Calu3 (cell line): ENCODE results near the gene SIM1. TPM values are rescaled to one million over a fixed set of nuclear protein-coding genes. Genes with fewer than 3 reads are reported as not detected.

Experiments used
- BruUV-seq: library from RNA; stranded (reverse); fragments of 400-500 nt; replicated peaks from 2 replicates; lab custom pipeline; 2021; lab: Mats Ljungman, UMichigan
- CTCF ChIA-PET: fragments of 300-600 bp; sonication (Branson Sonifier 250); formaldehyde crosslinking; loops from one replicate; lab custom pipeline; 2022; ENCODE audit warnings: antibody characterized with exemption; lab: Charles Lee
- DNase-seq: peaks from one replicate; pipeline ENCODE4 v3.0.0; 2022
- H3K27ac Mint-ChIP-seq: one replicate; pipeline ENCODE4 v1.8.0; 2022; ENCODE audit warnings: mixed read lengths; ENCODE audit not compliant: unreplicated experiment
- H3K27me3 Mint-ChIP-seq: one replicate; pipeline ENCODE4 v1.8.0; 2022; ENCODE audit warnings: mixed read lengths; ENCODE audit not compliant: unreplicated experiment
- H3K36me3 Mint-ChIP-seq: one replicate; pipeline ENCODE4 v1.8.0; 2022; ENCODE audit warnings: mild to moderate bottlenecking, moderate library complexity, mixed read lengths; ENCODE audit not compliant: insufficient read depth, unreplicated experiment
- H3K4me1 Mint-ChIP-seq: one replicate; pipeline ENCODE4 v1.8.0; 2022; ENCODE audit warnings: mild to moderate bottlenecking, low read depth, mixed read lengths; ENCODE audit not compliant: unreplicated experiment
- H3K4me3 Mint-ChIP-seq: one replicate; pipeline ENCODE4 v1.8.0; 2022; ENCODE audit warnings: mild to moderate bottlenecking, low read depth, moderate library complexity, mixed read lengths; ENCODE audit not compliant: unreplicated experiment
- H3K9me3 Mint-ChIP-seq: one replicate; pipeline ENCODE4 v1.8.0; 2022; ENCODE audit warnings: low read depth, mixed read lengths; ENCODE audit not compliant: unreplicated experiment
- CTCF ChIP-seq: fragments of 200-600 bp; IDR thresholded peaks from one replicate; pipeline ENCODE4 v1.8.0; 2022; ENCODE audit warnings: antibody characterized with exemption; ENCODE audit not compliant: unreplicated experiment
- intact Hi-C: fragments of 100-400 bp; cut with micrococcal nuclease; formaldehyde crosslinking; loops from one replicate; pipeline ENCODE4 v1.10.0; 2022; ENCODE audit not compliant: unreplicated experiment
- total RNA-seq: library from RNA; stranded (reverse); gene quantifications from 2 replicates; pipeline ENCODE4 v1.2.3, GENCODE V29; 2022

SIM1 gene
- total RNA-seq, 1 experiment from 2014 or later = not detected

GRCh38 chr6:100346828-100347227, 117.9 kb downstream of the SIM1 start:
- Mint-ChIP-seq H3K27me3 (no peaks in the 10 kb centered on the region), H3K4me3 (peak overlapping the region; percentile 13), H3K36me3 (no peaks in the 10 kb centered on the region), H3K9me3 (no peaks in the 10 kb centered on the region), H3K4me1 (peaks cover 42% of the 10 kb centered on the region), H3K27ac (peak overlapping the region; percentile 77)
- no TSS peak for BruUV-seq
- DNase-seq = no peak
- CTCF ChIA-PET = interaction anchor here (0.9 to 1.3 kb wide), 4 partner anchors 31 to 159 kb away, joined by 3 to 4 read pairs (median 4); no protein-coding TSS in a partner anchor
- intact Hi-C loops = loop anchor here (10.0 kb wide), 1 partner anchor 208 kb away; no protein-coding TSS in a partner anchor
- no peak for TF ChIP-seq CTCF

GRCh38 chr6:100346203-100346602, 118.5 kb downstream of the SIM1 start:
- Mint-ChIP-seq H3K36me3 (no peaks in the 10 kb centered on the region), H3K4me3 (peak overlapping the region; percentile 13), H3K27ac (peak overlapping the region; percentile 77), H3K4me1 (peaks cover 42% of the 10 kb centered on the region), H3K9me3 (no peaks in the 10 kb centered on the region), H3K27me3 (no peaks in the 10 kb centered on the region)
- no peak for TF ChIP-seq CTCF
- no peak for DNase-seq
- BruUV-seq = no TSS peak
- intact Hi-C loops = loop anchor here (10.0 kb wide), 1 partner anchor 209 kb away; no protein-coding TSS in a partner anchor
- CTCF ChIA-PET = interaction anchor here (0.9 to 1.3 kb wide), 4 partner anchors 31 to 158 kb away, joined by 3 to 4 read pairs (median 4); no protein-coding TSS in a partner anchor

DNA sequence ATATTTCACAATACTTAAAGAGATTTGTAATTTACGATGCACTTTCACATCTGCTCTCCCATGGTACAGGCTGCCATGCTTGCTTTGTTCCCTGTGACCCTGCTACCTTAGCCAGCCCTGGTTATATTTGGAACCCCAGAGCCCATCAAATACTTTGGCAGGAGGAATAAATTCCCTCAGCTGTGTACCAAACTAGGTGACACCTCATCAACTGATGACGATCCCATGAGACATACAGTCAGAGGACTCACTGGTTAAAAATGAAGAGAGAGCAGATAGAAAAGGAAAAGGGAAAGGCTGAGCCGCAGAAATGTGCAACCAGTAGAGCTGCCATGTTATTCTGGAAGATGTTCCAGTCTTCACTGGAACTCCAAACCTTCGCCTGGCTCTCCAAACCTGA, 120.0 kb downstream of the SIM1 start:
- BruUV-seq = no TSS peak
- CTCF ChIA-PET = no interaction called here
- Mint-ChIP-seq H3K4me3 (no peak overlapping the region), H3K27me3 (no peaks in the 10 kb centered on the region), H3K27ac (no peak overlapping the region), H3K4me1 (peaks cover 50% of the 10 kb centered on the region), H3K9me3 (no peaks in the 10 kb centered on the region), H3K36me3 (no peaks in the 10 kb centered on the region)
- intact Hi-C loops = loop anchor here (10.0 kb wide), 1 partner anchor 210 kb away; no protein-coding TSS in a partner anchor
- DNase-seq = no peak
- TF ChIP-seq CTCF = no peak

- no peak for DNase-seq
- intact Hi-C loops = loop anchor here (10.0 kb wide), 1 partner anchor 210 kb away; no protein-coding TSS in a partner anchor
- BruUV-seq = no TSS peak
- Mint-ChIP-seq H3K27me3 (no peaks in the 10 kb centered on the region), H3K4me1 (peaks cover 50% of the 10 kb centered on the region), H3K36me3 (no peaks in the 10 kb centered on the region), H3K9me3 (no peaks in the 10 kb centered on the region), H3K27ac (no peak overlapping the region), H3K4me3 (no peak overlapping the region)
- CTCF ChIA-PET = no interaction called here
- TF ChIP-seq CTCF = no peak
Measured at GRCh38 chr6:100344321-100344720, 120.4 kb downstream of the SIM1 start.
